Ectodermal cell (in vitro differentiated cells): ENCODE measurements around the gene UBE2J2.

Source experiments
- H3K27ac ChIP-seq: 2 replicates; pipeline ENCODE4 v1.7.0; 2013; ENCODE audit warnings: mild to moderate bottlenecking, low read depth, low read length; ENCODE audit not compliant: insufficient read depth, poor library complexity, severe bottlenecking
- H3K27me3 ChIP-seq: 2 replicates; pipeline ENCODE4 v1.7.0; 2013; ENCODE audit warnings: mild to moderate bottlenecking, low read length; ENCODE audit not compliant: insufficient read depth, control insufficient read depth, poor library complexity, severe bottlenecking
- H3K36me3 ChIP-seq: one replicate; pipeline ENCODE4 v1.7.0; 2013; ENCODE audit warnings: low read length; ENCODE audit not compliant: control insufficient read depth, insufficient read depth
- H3K4me1 ChIP-seq: one replicate; pipeline ENCODE4 v1.7.0; 2013; ENCODE audit warnings: low read length; ENCODE audit not compliant: control insufficient read depth, insufficient read depth
- H3K4me3 ChIP-seq: 2 replicates; pipeline ENCODE4 v1.7.0; 2013; ENCODE audit warnings: low read depth, low read length, control low read depth; ENCODE audit not compliant: insufficient read depth
- H3K9me3 ChIP-seq: 2 replicates; pipeline ENCODE4 v1.7.0; 2013; ENCODE audit warnings: mild to moderate bottlenecking, low read length, moderate library complexity; ENCODE audit not compliant: control insufficient read depth
- WGBS, 2 experiments: methylation state at CpG; one replicate each; pipeline ENCODE4 v1.1.7; 2013; ENCODE audit warnings: missing lambda C conversion rate in 2 of 2; 5-methylcytosine and 5-hydroxymethylcytosine counted together

Gene UBE2J2

GRCh38 chr1:1294250-1294890, 20.7 kb upstream of the UBE2J2 start:
- H3K27ac ChIP-seq: no peak overlapping the region
- no peaks in the 10 kb centered on the region for H3K36me3 ChIP-seq
- no peaks in the 10 kb centered on the region for H3K27me3 ChIP-seq
- 95% methylated on average over 58 of the region's 58 CpGs for WGBS, 2 experiments
- no peak overlapping the region for H3K4me3 ChIP-seq
- H3K4me1 ChIP-seq: no peaks in the 10 kb centered on the region
- no peaks in the 10 kb centered on the region for H3K9me3 ChIP-seq

DNA sequence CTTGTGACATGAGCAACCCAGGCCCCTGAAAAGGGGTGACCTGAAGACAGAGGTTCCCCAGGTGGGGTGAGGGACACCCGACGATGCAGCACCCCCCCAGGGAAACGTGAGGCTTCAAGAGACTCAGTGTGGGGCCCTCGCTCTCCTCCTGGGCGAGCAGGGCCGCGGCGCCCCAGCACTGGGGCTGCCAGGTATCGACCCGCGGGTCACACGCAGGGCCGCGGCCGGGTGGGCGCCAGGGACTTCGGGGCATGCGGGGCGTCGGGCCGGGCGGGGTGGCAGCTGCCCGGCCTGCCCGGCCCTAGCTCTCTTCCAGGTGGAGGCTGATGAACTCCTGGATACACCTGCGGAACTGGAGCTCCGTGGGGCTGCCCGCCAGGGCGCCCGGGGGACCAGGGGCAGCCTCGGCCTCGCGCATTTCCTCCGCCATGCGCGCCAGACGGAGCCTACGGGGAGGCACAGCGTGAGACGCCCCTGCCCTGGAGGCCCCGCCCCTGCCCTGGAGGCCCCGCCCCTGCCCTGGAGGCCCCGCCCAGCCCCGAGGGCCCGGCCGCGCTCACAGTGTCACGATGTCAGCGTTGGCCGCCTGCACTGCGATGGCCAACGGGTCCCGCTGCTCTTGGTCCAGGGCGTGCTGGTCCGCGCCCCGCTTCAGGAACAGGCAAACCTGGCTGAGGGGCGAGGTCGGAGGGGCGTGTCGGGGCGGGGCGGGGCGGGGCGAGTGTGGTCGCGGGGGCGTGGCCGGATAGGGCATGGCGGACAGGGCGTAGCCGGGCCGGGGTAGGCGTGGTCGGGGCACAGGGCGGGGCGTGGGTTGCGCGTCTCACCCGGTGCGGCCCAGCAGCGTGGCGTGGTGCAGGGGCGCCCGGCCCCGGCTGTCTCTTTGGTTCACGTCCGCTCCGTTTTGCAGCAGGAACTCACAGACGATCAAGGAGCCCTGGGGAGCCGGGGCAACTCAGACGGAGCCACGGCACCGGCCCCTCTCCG, 19.9 kb upstream of the UBE2J2 start:
- Histone ChIP-seq H3K36me3 (no peaks in the 10 kb centered on the region), H3K27ac (no peak overlapping the region), H3K27me3 (no peaks in the 10 kb centered on the region), H3K4me3 (no peak overlapping the region), H3K9me3 (no peaks in the 10 kb centered on the region), H3K4me1 (no peaks in the 10 kb centered on the region)
- 91 to 94% methylated on average over 94 of the region's 94 CpGs for WGBS, 2 experiments

- Histone ChIP-seq H3K4me1 (no peaks in the 10 kb centered on the region), H3K27me3 (no peaks in the 10 kb centered on the region), H3K27ac (no peak overlapping the region), H3K4me3 (no peak overlapping the region), H3K36me3 (no peaks in the 10 kb centered on the region), H3K9me3 (no peaks in the 10 kb centered on the region)
- 96% methylated on average over 18 of the region's 18 CpGs for WGBS, 2 experiments
These were observed 19.2 kb upstream of the UBE2J2 start for GRCh38 chr1:1292851-1293250.

GRCh38 chr1:1292442-1292779, 18.8 kb upstream of the UBE2J2 start:
- Histone ChIP-seq H3K4me3 (no peak overlapping the region), H3K9me3 (no peaks in the 10 kb centered on the region), H3K36me3 (no peaks in the 10 kb centered on the region), H3K27me3 (no peaks in the 10 kb centered on the region), H3K4me1 (no peaks in the 10 kb centered on the region), H3K27ac (no peak overlapping the region)
- WGBS, 2 experiments: 88 to 92% methylated on average over 9 of the region's 9 CpGs

- H3K4me1 ChIP-seq: no peaks in the 10 kb centered on the region
These were observed 18.1 kb upstream of the UBE2J2 start for GRCh38 chr1:1291548-1292441.

GRCh38 chr1:1291023-1291528, 17.4 kb upstream of the UBE2J2 start:
- Histone ChIP-seq H3K36me3 (no peaks in the 10 kb centered on the region), H3K4me1 (no peaks in the 10 kb centered on the region), H3K27me3 (no peaks in the 10 kb centered on the region), H3K27ac (no peak overlapping the region), H3K9me3 (no peaks in the 10 kb centered on the region), H3K4me3 (no peak overlapping the region)
- WGBS, 2 experiments: 88 to 89% methylated on average over 28 of the region's 28 CpGs

More at GRCh38 chr1:1291548-1292441, 18.1 kb upstream of the UBE2J2 start:
- Histone ChIP-seq H3K27me3 (no peaks in the 10 kb centered on the region), H3K36me3 (no peaks in the 10 kb centered on the region), H3K27ac (no peak overlapping the region), H3K9me3 (no peaks in the 10 kb centered on the region), H3K4me3 (no peak overlapping the region)
- 64 to 65% methylated on average over 45 of the region's 45 CpGs for whole genome bisulfite sequencing, 2 experiments

DNA sequence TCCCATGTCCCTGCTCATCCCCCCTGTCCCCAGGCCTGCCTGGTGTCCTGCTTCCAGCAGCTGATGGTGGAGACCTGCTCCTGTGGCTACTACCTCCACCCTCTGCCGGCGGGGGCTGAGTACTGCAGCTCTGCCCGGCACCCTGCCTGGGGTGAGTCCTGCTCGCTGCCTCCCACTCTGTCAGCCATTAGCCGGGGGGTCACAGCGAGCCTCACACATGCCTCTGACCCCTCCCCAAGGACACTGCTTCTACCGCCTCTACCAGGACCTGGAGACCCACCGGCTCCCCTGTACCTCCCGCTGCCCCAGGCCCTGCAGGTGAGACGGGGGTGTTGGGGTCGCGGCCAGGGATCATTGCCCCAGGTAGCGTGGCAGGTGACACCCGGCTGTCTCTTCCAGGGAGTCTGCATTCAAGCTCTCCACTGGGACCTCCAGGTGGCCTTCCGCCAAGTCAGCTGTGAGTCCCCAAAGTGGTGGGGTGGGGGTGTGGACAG, 16.6 kb upstream of the UBE2J2 start:
- Histone ChIP-seq H3K4me3 (no peak overlapping the region), H3K4me1 (no peaks in the 10 kb centered on the region), H3K27ac (no peak overlapping the region), H3K36me3 (no peaks in the 10 kb centered on the region), H3K9me3 (no peaks in the 10 kb centered on the region), H3K27me3 (no peaks in the 10 kb centered on the region)
- WGBS, 2 experiments: 71 to 72% methylated on average over 15 of the region's 15 CpGs

DNA sequence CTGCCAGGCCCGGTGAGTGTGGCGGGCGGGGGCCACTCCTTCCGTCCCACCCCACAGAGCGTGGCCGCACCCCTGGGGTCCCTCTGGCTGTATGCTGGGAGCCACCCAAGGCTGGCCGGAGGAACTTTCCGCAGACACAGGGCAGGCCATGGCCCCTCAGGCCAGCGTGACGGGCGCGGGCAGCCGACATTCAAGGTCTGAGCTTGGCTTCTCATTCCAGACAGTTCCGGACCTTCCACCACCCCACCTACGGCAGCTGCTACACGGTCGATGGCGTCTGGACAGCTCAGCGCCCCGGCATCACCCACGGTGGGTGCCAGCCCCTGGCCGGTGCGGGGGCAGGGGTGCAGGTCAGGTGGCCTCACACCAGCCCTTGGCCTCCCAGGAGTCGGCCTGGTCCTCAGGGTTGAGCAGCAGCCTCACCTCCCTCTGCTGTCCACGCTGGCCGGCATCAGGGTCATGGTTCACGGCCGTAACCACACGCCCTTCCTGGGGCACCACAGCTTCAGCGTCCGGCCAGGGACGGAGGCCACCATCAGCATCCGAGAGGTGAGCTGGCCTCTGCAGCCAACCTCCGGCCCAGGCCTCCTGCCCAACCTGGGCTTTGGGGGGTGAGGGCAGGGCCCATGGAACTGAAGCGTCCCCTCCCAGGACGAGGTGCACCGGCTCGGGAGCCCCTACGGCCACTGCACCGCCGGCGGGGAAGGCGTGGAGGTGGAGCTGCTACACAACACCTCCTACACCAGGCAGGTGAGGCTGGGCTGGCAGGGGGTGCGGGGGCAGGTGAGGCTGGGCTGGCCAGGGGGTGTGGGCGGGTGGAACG, 13.8 kb upstream of the UBE2J2 start:
- H3K9me3 ChIP-seq: no peaks in the 10 kb centered on the region
- H3K36me3 ChIP-seq: no peaks in the 10 kb centered on the region
- H3K27me3 ChIP-seq: no peaks in the 10 kb centered on the region
- H3K27ac ChIP-seq: no peak overlapping the region
- H3K4me3 ChIP-seq: no peak overlapping the region
- 92 to 93% methylated on average over 46 of the region's 46 CpGs for WGBS, 2 experiments
- no peaks in the 10 kb centered on the region for H3K4me1 ChIP-seq
